Endothelial cell of umbilical vein (primary cell): ENCODE results near the gene TRIM41. TPM values are rescaled to one million over a fixed set of nuclear protein-coding genes. Genes with fewer than 3 reads are reported as not detected.
A peak's percentile ranks its signal among the peaks of the same experiment; 100 is the strongest.

Source experiments
- BruUV-seq: library from RNA; stranded (reverse); fragments of 400-500 nt; replicated peaks from 2 replicates; lab custom pipeline; 2021; lab: Mats Ljungman, UMichigan
- CTCF ChIA-PET: fragments of 300-600, 350-600 bp; sonication (Branson Sonifier 250); formaldehyde crosslinking; loops from one replicate; lab custom pipeline; 2021; ENCODE audit warnings: antibody characterized with exemption, inconsistent platforms; lab: Charles Lee
- POLR2A ChIA-PET: fragments of 300-600, 350-600 bp; sonication (Branson Sonifier 250); formaldehyde crosslinking; loops from one replicate; lab custom pipeline; 2021; ENCODE audit warnings: antibody characterized with exemption, inconsistent platforms; lab: Charles Lee
- DNase-seq: peaks from one replicate; pipeline ENCODE4 v3.0.0-alpha.2; 2011; ENCODE audit warnings: low read depth, low spot score
- FAIRE-seq: peaks from 2 replicates; lab custom pipeline; 2011; peaks lifted over from hg19 to GRCh38; lab: Jason Lieb, UNC
- H2AFZ ChIP-seq: 2 replicates; pipeline ENCODE4 v1.6.0; 2012; ENCODE audit warnings: low read depth, low read length, control low read depth, inconsistent platforms
- H3K27ac ChIP-seq: 2 replicates; pipeline ENCODE4 v1.5.1; 2011; ENCODE audit warnings: low read depth, mild to moderate bottlenecking, control low read depth, low read length, moderate library complexity; ENCODE audit not compliant: insufficient read depth
- H3K27me3 ChIP-seq, 2 experiments: 2 replicates each; pipeline versions ENCODE4 v1.6.0 to v1.6.1; 2011; ENCODE audit warnings: low read length in 2 of 2, mixed read lengths in 1 of 2; ENCODE audit not compliant: control insufficient read depth in 2 of 2, insufficient read depth in 2 of 2
- H3K36me3 ChIP-seq, 2 experiments: 2 replicates in 1 of 2; 3 replicates in 1 of 2; pipeline ENCODE4 v1.5.1; 2011; ENCODE audit warnings: low read length in 2 of 2, mild to moderate bottlenecking in 1 of 2, moderate library complexity in 1 of 2; ENCODE audit not compliant: control insufficient read depth in 2 of 2, insufficient read depth in 2 of 2; ENCODE audit errors: extremely low read depth in 1 of 2
- H3K4me1 ChIP-seq: 3 replicates; pipeline ENCODE4 v1.5.1; 2011; ENCODE audit warnings: mild to moderate bottlenecking, low read length; ENCODE audit not compliant: control insufficient read depth, insufficient read depth; ENCODE audit errors: extremely low read depth
- H3K4me2 ChIP-seq: 2 replicates; pipeline ENCODE4 v1.6.1; 2011; ENCODE audit warnings: low read length, control low read depth, mixed read lengths; ENCODE audit not compliant: insufficient read depth
- H3K4me3 ChIP-seq, 3 experiments: fragments of 200-600 bp in 1 of 3; sonication (generic), shearing (Covaris generic) in 1 of 3; replicated peaks in 1 of 3; 2 replicates each; pipeline ENCODE4 v1.5.1; 2011 to 2016; ENCODE audit warnings: control low read depth in 3 of 3, low read length in 3 of 3, mild to moderate bottlenecking in 2 of 3, inconsistent platforms in 1 of 3, low read depth in 1 of 3, moderate library complexity in 1 of 3; ENCODE audit not compliant: insufficient read depth in 1 of 3
- H3K79me2 ChIP-seq: 2 replicates; pipeline ENCODE4 v1.6.0; 2012; ENCODE audit warnings: low read length, inconsistent platforms; ENCODE audit not compliant: control insufficient read depth, insufficient read depth
- H3K9ac ChIP-seq: replicated peaks from 2 replicates; pipeline ENCODE3; 2011; ENCODE audit warnings: low read length, control low read depth; ENCODE audit not compliant: insufficient read depth; ENCODE audit errors: extremely low read depth
- H3K9me1 ChIP-seq: replicated peaks from 3 replicates; pipeline ENCODE4 v1.6.0; 2011; ENCODE audit warnings: mild to moderate bottlenecking, low read length; ENCODE audit not compliant: control insufficient read depth, insufficient read depth; ENCODE audit errors: extremely low read depth
- H3K9me3 ChIP-seq: replicated peaks from 2 replicates; pipeline ENCODE4 v1.5.1; 2012; ENCODE audit warnings: low read length, inconsistent platforms; ENCODE audit not compliant: control insufficient read depth, insufficient read depth
- H4K20me1 ChIP-seq: replicated peaks from 2 replicates; pipeline ENCODE3; 2011; ENCODE audit warnings: mild to moderate bottlenecking, low read length; ENCODE audit not compliant: control insufficient read depth, insufficient read depth; ENCODE audit errors: extremely low read depth
- MYC ChIP-seq: IDR thresholded peaks from one replicate; pipeline ENCODE4 v1.6.1; 2011; ENCODE audit warnings: mild to moderate bottlenecking, low read depth, low read length
- dilution Hi-C: fragments of 300-500 bp; cut with MboI; formaldehyde crosslinking; loops from one replicate; pipeline ENCODE4 v1.15.0; 2019; ENCODE audit warnings: low sequenced_read_pairs; ENCODE audit not compliant: extremely low pct_ligation_motif_present
- intact Hi-C: fragments of 100-400 bp; cut with micrococcal nuclease; formaldehyde crosslinking; loops from one replicate; pipeline ENCODE4 v1.10.0; 2022
- polyA plus RNA-seq, 4 experiments: library from polyadenylated mRNA; depleted of rRNA in 3 of 4; stranded (reverse) in 3 of 4; unstranded in 1 of 4; fragments of >200 nt; gene quantifications; 2 replicates each; pipeline versions ENCODE4 v1.2.1 to v1.2.3, GENCODE V29; 2011 to 2012; ENCODE audit warnings: missing spikeins in 1 of 4
- total RNA-seq: library from RNA; stranded (reverse); gene quantifications from 2 replicates; pipeline ENCODE4 v1.2.3, GENCODE V29; 2021
- TF ChIP-seq, protein P1 (sequence below), 2 donors: IDR thresholded peaks; 1 replicate in 1 of 2; 2 replicates in 1 of 2; pipeline ENCODE4 v1.5.1; 2011; ENCODE audit warnings: low read length in 2 of 2, mild to moderate bottlenecking in 2 of 2, moderate library complexity in 2 of 2, control low read depth in 1 of 2, inconsistent platforms in 1 of 2, low read depth in 1 of 2; ENCODE audit not compliant: insufficient read depth in 1 of 2; ENCODE audit errors: extremely low read depth in 1 of 2

TRIM41 gene
- total and polyA plus RNA-seq, 2 donors (not counting 3 experiments of a cell fraction or from before 2014, with no cell fraction given) = 11.2 to 19.9 TPM

DNA sequence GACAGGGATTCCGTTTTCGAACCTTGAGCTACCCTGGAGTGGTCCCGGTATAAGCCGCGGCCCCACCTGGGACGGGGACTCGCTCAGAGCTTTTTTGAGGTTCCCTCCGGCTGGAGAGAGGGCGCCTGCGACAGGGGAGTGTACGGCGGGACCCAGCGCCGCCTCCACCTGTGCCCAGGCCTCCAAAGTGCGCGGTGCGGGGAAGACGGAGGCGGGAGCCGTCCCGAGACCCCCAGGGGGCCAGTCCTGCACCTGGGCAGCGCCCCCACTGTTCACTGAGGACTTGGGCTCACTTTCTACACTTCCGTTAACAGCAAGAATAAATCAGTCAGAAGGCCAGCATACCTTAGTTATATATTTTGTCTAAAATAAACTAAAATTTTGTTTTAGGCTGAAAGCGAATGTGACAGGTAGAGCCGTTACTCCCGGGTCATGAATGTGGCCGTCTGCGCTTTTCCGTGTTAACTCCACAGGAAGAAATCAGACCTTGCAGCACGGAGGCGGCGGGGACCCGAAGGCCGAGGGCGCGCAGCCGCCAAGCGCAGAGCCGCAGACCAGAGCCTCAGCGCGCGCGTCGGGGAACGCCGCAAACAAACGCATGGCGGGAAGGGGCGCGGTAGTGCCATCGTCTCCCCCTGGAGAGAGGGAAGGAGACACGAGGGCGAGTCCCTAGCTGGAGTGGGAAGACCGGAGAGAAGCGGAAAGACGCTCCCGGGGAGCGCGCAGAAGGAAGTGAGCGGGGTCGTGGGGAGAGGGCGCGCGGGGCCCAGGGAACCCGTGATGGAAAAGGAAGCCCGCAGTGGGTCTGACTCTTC, 32.2 kb upstream of the TRIM41 start:
- peak overlapping the region; percentile 41 for H3K9ac ChIP-seq
- TF ChIP-seq, protein P1, sequence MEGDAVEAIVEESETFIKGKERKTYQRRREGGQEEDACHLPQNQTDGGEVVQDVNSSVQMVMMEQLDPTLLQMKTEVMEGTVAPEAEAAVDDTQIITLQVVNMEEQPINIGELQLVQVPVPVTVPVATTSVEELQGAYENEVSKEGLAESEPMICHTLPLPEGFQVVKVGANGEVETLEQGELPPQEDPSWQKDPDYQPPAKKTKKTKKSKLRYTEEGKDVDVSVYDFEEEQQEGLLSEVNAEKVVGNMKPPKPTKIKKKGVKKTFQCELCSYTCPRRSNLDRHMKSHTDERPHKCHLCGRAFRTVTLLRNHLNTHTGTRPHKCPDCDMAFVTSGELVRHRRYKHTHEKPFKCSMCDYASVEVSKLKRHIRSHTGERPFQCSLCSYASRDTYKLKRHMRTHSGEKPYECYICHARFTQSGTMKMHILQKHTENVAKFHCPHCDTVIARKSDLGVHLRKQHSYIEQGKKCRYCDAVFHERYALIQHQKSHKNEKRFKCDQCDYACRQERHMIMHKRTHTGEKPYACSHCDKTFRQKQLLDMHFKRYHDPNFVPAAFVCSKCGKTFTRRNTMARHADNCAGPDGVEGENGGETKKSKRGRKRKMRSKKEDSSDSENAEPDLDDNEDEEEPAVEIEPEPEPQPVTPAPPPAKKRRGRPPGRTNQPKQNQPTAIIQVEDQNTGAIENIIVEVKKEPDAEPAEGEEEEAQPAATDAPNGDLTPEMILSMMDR (IDR thresholded peaks at IDR 0.05; ENCODE audit: extremely low read depth in 1 of 2, insufficient read depth in 1 of 2, low read depth in 1 of 2, low read length in 2 of 2) = peak; percentile 5 to 14
- no peak for TF ChIP-seq MYC
- no TSS peak for BruUV-seq
- no peaks in the 10 kb centered on the region for H4K20me1 ChIP-seq
- FAIRE-seq = no peak
- dilution Hi-C loops = no loop called here
- H3K4me2 ChIP-seq = peak overlapping the region; percentile 79
- no peaks in the 10 kb centered on the region for H3K9me1 ChIP-seq
- H3K4me1 ChIP-seq = peaks cover 18% of the 10 kb centered on the region
- ChIA-PET POLR2A (interaction anchor here (0.5 to 1.8 kb wide), 5 partner anchors 14 to 1368 kb away, joined by 3 to 11 read pairs (median 5); partner anchors contain the start of gene RACK1), CTCF (interaction anchor here (0.8 to 10.2 kb wide), 6 partner anchors 14 to 70 kb away, joined by 3 to 95 read pairs (median 4); partner anchors contain the start of genes TRIM52 and TRIM7)
- H2AFZ ChIP-seq = peak overlapping the region; percentile 96
- peak overlapping the region; percentile 48 to 86 (median 73) for H3K4me3 ChIP-seq
- H3K27me3 ChIP-seq = no peaks in the 10 kb centered on the region
- intact Hi-C loops = loop anchor here (1.0 kb wide), 4 partner anchors 15 to 53 kb away; partner anchors contain the start of gene TRIM41
- H3K36me3 ChIP-seq = no peaks in the 10 kb centered on the region
- no peak overlapping the region for H3K27ac ChIP-seq
- no peaks in the 10 kb centered on the region for H3K79me2 ChIP-seq
- H3K9me3 ChIP-seq = no peaks in the 10 kb centered on the region
- DNase-seq = no peak
